H1 (cell line): ENCODE measurements around the gene MRM2.

ENCODE experiments used
- CHD1 ChIP-seq: IDR thresholded peaks from 2 replicates; pipeline ENCODE4 v1.6.1; 2012; ENCODE audit warnings: low read depth, low read length, improper control_type of control experiment
- EGR1 ChIP-seq: IDR thresholded peaks from 2 replicates; pipeline ENCODE4 v1.6.1; 2011; ENCODE audit warnings: low read depth, low read length, borderline replicate concordance
- EP300 ChIP-seq, 2 experiments: IDR thresholded peaks; 1 replicate in 1 of 2; 2 replicates in 1 of 2; pipeline ENCODE4 v1.6.1; 2011 to 2012; ENCODE audit warnings: low read depth in 2 of 2, low read length in 2 of 2, mild to moderate bottlenecking in 2 of 2, borderline replicate concordance in 1 of 2, inconsistent platforms in 1 of 2, moderate library complexity in 1 of 2
- EZH2 ChIP-seq: fragments of 200-600 bp; sonication (generic); IDR thresholded peaks from 2 replicates; pipeline ENCODE4 v1.7.1; 2012; ENCODE audit warnings: low read depth, mild to moderate bottlenecking, moderate library complexity, low read length, inconsistent platforms; ENCODE audit not compliant: severe bottlenecking
- RAD21 ChIP-seq, 2 experiments: IDR thresholded peaks in 1 of 2; conservative IDR thresholded peaks in 1 of 2; 2 replicates each; pipeline ENCODE4 v1.6.1; 2011; ENCODE audit warnings: low read depth in 2 of 2, low read length in 2 of 2, improper control_type of control experiment in 1 of 2, inconsistent platforms in 1 of 2, mild to moderate bottlenecking in 1 of 2, moderate library complexity in 1 of 2
- YY1 ChIP-seq: IDR thresholded peaks from 2 replicates; pipeline ENCODE4 v1.6.1; 2011; ENCODE audit warnings: low read depth, mild to moderate bottlenecking, low read length
- TF ChIP-seq, protein P1 (sequence below), 3 experiments: IDR thresholded peaks; 1 replicate in 2 of 3; 2 replicates in 1 of 3; pipeline versions ENCODE4 v1.5.1 to v1.6.1; 2011; ENCODE audit warnings: low read length in 3 of 3, mild to moderate bottlenecking in 3 of 3, inconsistent platforms in 2 of 3, low read depth in 1 of 3, moderate library complexity in 1 of 3; ENCODE audit not compliant: insufficient read depth in 1 of 3; ENCODE audit errors: control extremely low read depth in 1 of 3

DNA sequence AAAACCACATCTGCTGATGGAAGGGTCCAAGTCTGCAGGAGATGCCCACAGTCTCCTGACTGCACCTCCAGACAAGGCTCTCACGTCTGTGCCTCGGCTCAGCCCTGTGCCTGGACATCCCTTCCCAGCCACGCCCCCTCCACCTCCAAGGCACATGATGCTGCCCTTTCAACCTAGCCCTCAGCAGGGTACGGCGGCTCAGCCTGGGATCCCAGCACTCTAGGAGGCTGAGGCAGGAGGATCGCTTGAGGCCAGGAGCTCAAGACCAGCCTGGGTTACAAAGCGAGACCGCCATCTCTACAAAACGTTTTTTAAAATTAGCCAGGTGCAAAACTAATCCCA is 23.6 kb downstream of the MRM2 start:
- TF ChIP-seq EZH2 (no peak), EP300 (IDR thresholded peaks at IDR 0.05; ENCODE audit: borderline replicate concordance in 1 of 2, low read depth in 2 of 2, low read length in 2 of 2) (no peak), CHD1 (no peak), RAD21 (IDR thresholded peaks at IDR 0.05 in 1 of 2, conservative IDR thresholded peaks at IDR 0.05 in 1 of 2; ENCODE audit: low read depth in 2 of 2, low read length in 2 of 2) (no peak), YY1 (no peak), EGR1 (no peak)
- TF ChIP-seq, protein P1, sequence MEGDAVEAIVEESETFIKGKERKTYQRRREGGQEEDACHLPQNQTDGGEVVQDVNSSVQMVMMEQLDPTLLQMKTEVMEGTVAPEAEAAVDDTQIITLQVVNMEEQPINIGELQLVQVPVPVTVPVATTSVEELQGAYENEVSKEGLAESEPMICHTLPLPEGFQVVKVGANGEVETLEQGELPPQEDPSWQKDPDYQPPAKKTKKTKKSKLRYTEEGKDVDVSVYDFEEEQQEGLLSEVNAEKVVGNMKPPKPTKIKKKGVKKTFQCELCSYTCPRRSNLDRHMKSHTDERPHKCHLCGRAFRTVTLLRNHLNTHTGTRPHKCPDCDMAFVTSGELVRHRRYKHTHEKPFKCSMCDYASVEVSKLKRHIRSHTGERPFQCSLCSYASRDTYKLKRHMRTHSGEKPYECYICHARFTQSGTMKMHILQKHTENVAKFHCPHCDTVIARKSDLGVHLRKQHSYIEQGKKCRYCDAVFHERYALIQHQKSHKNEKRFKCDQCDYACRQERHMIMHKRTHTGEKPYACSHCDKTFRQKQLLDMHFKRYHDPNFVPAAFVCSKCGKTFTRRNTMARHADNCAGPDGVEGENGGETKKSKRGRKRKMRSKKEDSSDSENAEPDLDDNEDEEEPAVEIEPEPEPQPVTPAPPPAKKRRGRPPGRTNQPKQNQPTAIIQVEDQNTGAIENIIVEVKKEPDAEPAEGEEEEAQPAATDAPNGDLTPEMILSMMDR (IDR thresholded peaks at IDR 0.05; ENCODE audit: control extremely low read depth in 1 of 3, insufficient read depth in 1 of 3, low read depth in 1 of 3, low read length in 3 of 3), result no peak
